ENCODE data around the gene NEK6.

The NEK6 gene

DNA sequence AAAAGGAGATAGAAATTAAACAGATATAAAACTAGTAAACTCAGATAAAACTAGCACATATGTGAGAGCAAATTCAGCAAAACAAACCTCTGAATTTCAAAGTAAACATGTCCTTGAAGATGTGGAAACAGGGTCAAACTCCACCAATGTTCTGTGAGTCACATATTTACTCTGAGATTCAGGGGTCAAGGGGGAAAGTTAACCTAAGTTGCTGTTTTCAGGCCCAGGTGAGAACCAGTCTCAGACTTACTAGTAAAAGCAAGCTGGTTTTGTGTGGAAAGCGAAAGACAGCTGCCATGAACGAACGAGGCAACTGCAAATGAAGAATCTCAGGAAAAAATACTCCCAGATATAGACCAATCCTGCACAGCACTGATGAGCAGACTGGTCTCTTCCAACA lies 128.5 kb downstream of the NEK6 start:
- DNase-seq: no peak

GRCh38 chr9:124388275-124389048 lies 130.7 kb downstream of the NEK6 start:
- no peak for DNase-seq

- DNase-seq: no peak
These were observed 131.6 kb downstream of the NEK6 start for GRCh38 chr9:124389146-124389939.

GRCh38 chr9:124390794-124391658 lies 133.3 kb downstream of the NEK6 start:
- no peak for DNase-seq

- peak in 1 of 2 donors; percentile 20 for DNase-seq
These were observed 134.6 kb downstream of the NEK6 start for GRCh38 chr9:124392254-124392870.

DNA sequence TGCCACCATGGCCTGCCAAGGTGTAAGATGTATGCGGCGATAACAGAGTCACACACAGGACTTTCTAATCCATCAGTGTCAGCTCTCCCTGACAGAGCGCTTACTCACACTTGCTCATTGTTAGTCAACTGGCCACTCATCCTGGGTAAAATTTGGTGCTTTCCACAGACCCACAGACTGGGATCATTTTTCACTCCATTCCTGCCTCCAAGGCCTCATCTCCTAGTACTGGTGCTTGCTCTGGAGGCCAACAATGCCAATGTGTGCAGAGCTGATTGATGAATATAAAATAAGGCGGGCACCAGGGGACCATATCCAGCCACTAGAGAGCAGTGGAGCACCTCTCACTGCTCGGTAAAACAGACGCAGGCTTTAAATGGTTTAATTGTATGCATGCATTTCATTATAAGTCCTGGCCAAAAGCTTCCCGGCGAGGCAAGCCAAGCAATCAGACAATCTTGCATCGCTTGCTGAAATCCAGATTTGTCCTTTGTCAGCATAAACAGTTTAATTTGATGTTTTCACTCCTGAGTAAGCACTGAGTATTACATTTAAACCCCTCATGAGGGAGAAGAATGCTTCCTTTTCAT lies 135.2 kb downstream of the NEK6 start:
- DNase-seq: no peak

- DNase-seq: no peak
These were observed 136.4 kb downstream of the NEK6 start for GRCh38 chr9:124394167-124394566.

GRCh38 chr9:124394596-124394995 lies 136.8 kb downstream of the NEK6 start:
- DNase-seq: peak in 1 of 2 donors; percentile 13

- DNase-seq: no peak
These were observed 138.1 kb downstream of the NEK6 start for GRCh38 chr9:124395826-124396225.

GRCh38 chr9:124398191-124398935 lies 140.6 kb downstream of the NEK6 start:
- no peak for DNase-seq

GRCh38 chr9:124399323-124399967 lies 141.7 kb downstream of the NEK6 start:
- no peak for DNase-seq

DNA sequence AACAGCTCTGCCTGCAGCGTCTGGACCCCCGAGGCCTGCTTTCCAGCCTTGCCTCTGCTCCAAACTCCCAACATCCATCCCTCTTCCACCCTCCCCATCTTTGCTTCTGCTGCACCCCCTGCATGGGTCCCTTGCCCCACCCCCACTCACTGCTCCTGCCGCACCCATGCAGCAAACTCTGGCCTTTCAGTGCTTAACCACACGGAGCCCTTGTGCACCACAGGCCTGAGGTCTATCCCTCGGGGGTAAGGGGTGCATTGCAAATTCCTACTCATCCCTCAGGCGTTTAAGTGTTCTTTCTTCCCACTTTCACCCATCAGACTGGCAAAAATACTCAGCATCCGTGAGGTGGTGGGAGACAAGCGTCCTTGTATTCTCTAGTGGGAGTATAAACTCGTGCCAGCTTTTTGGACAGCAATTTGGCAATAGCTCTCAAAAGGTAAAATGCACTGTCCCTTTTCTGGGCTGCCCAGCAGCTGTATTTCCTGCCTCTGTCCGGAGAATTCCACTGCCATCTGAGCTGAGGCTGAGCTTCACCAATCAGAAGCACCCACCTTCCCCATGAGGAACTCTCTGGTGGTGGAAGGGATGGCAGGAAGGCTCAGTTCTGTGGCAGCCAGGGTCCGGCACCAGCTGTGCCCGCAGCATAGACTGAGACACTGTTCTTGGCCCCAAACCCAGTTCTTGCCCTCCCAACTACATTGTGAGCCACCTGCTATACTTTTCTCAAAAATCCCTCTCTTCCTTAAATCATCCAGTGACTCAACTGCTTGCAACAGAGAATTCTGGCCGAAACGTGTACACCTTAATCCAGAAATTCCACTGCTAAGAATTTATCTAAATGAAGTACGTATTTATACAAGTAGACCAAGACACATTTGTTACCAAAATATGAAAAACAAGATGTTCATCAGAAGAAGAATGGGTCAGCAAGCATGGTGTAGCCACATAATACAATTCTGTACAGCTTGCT lies 142.5 kb downstream of the NEK6 start:
- no peak for DNase-seq

Data from CD4-positive, alpha-beta T cell treated with Interferon alpha-2 for 1 hour (primary cell).